ENCODE results near the gene CSNK2A1.

Gene CSNK2A1

GRCh38 chr20:430091-430999 lies 113.2 kb downstream of the CSNK2A1 start:
- DNase-seq (ENCODE audit: low read depth) = no peak

GRCh38 chr20:428658-429200 lies 114.9 kb downstream of the CSNK2A1 start:
- DNase-seq (ENCODE audit: low read depth) = no peak

GRCh38 chr20:427849-428657 lies 115.5 kb downstream of the CSNK2A1 start:
- DNase-seq (ENCODE audit: low read depth) = no peak

GRCh38 chr20:427401-427800 lies 116.2 kb downstream of the CSNK2A1 start:
- no peak for DNase-seq (ENCODE audit: low read depth)

GRCh38 chr20:426566-426965 lies 117.0 kb downstream of the CSNK2A1 start:
- DNase-seq (ENCODE audit: low read depth) = no peak
